Measurements from ENCODE around the gene ZBTB42.

- TF ChIP-seq POLR2AphosphoS5 (IDR thresholded peaks at IDR 0.05; ENCODE audit: borderline replicate concordance, low read depth, low read length) (no peak), EZH2 (IDR thresholded peaks at IDR 0.05) (no peak)
Measured at GRCh38 chr14:104794631-104794992, 6.3 kb upstream of the ZBTB42 start.

Measured in SK-N-MC (cell line).